HCT116 (cell line): ENCODE results near the gene ZBTB33. TPM values are rescaled to one million over a fixed set of nuclear protein-coding genes. Genes with fewer than 3 reads are reported as not detected.

ENCODE experiments used
- ATAC-seq: fragments of 200-7000 bp; cut with Tn5 transposase; 2 replicates; pipeline ENCODE4 v1.9.1; 2020; ENCODE audit warnings: mild to moderate bottlenecking, moderate library complexity
- BruUV-seq: library from RNA; stranded (reverse); fragments of 400-500 nt; replicated peaks from 2 replicates; lab custom pipeline; 2021; lab: Mats Ljungman, UMichigan
- CTCF ChIA-PET: fragments of 300-600 bp; sonication (Branson Sonifier 250); formaldehyde crosslinking; loops from one replicate; lab custom pipeline; 2021; ENCODE audit warnings: antibody characterized with exemption; lab: Charles Lee
- POLR2A ChIA-PET: fragments of 300-600, 350-600 bp; sonication (Branson Sonifier 250); formaldehyde crosslinking; loops from one replicate; lab custom pipeline; 2021; ENCODE audit warnings: antibody characterized with exemption; lab: Charles Lee
- RAD21 ChIA-PET, 2 experiments: fragments of 300-600 bp; sonication (Branson Sonifier 250); formaldehyde crosslinking; loops; one replicate each; lab custom pipeline; 2023; ENCODE audit warnings: low total read pairs in 2 of 2; ENCODE audit not compliant: uncharacterized antibody in 2 of 2, unreplicated experiment in 2 of 2, low non-redundant PET in 1 of 2; lab: Charles Lee
- DNase-seq: peaks from one replicate; pipeline ENCODE4 v3.0.0-alpha.2; 2010; ENCODE audit warnings: low read depth, low spot score
- H2AFZ ChIP-seq: fragments of 200-600 bp; shearing (Covaris generic), sonication (generic); 2 replicates; pipeline ENCODE4 v1.6.1; 2017; ENCODE audit warnings: low read depth, mixed run types, mixed read lengths, antibody characterized with exemption, low read length; ENCODE audit not compliant: poor library complexity, severe bottlenecking
- H3K27ac ChIP-seq: 2 replicates; pipeline ENCODE4 v1.5.1; 2012; ENCODE audit warnings: low read depth, low read length
- H3K27me3 ChIP-seq: fragments of 200-600 bp; sonication (generic); 2 replicates; pipeline ENCODE4 v1.6.1; 2016; ENCODE audit warnings: mixed run types, low read length, mixed read lengths; ENCODE audit not compliant: insufficient read depth
- H3K36me3 ChIP-seq, 2 experiments: fragments of 200-500 bp in 1 of 2; fragments of 200-600 bp in 1 of 2; sonication (Bioruptor generic) in 1 of 2; sonication (generic) in 1 of 2; 2 replicates each; pipeline versions ENCODE4 v1.5.1 to v1.6.1; 2014 to 2016; ENCODE audit warnings: low read length in 2 of 2, inconsistent platforms in 1 of 2, mixed read lengths in 1 of 2, mixed run types in 1 of 2; ENCODE audit not compliant: insufficient read depth in 2 of 2, control insufficient read depth in 1 of 2
- H3K4me1 ChIP-seq, 2 experiments: fragments of 200-600 bp in 1 of 2; sonication (generic) in 1 of 2; 2 replicates each; pipeline versions ENCODE4 v1.5.1 to v1.6.1; 2012 to 2017; ENCODE audit warnings: low read length in 2 of 2, inconsistent platforms in 1 of 2, mild to moderate bottlenecking in 1 of 2, mixed read lengths in 1 of 2, mixed run types in 1 of 2, moderate library complexity in 1 of 2; ENCODE audit not compliant: insufficient read depth in 2 of 2, control insufficient read depth in 1 of 2
- H3K4me2 ChIP-seq: fragments of 200-600 bp; sonication (generic); 2 replicates; pipeline ENCODE4 v1.6.1; 2017; ENCODE audit warnings: mixed run types, low read length, mixed read lengths
- H3K4me3 ChIP-seq, 2 experiments: fragments of 200-600 bp in 1 of 2; sonication (generic) in 1 of 2; replicated peaks in 1 of 2; 2 replicates each; pipeline ENCODE4 v1.5.1; 2011 to 2016; ENCODE audit warnings: low read length in 2 of 2, control low read depth in 1 of 2, low read depth in 1 of 2, mild to moderate bottlenecking in 1 of 2, mixed read lengths in 1 of 2, mixed run types in 1 of 2
- H3K79me2 ChIP-seq: fragments of 200-600 bp; sonication (generic); 2 replicates; pipeline ENCODE4 v1.6.1; 2017; ENCODE audit warnings: mild to moderate bottlenecking, mixed run types, low read length, moderate library complexity, mixed read lengths; ENCODE audit not compliant: insufficient read depth
- H3K9ac ChIP-seq: fragments of 200-600 bp; sonication (generic); 2 replicates; pipeline ENCODE4 v1.6.1; 2016; ENCODE audit warnings: low read length, mixed read lengths
- H3K9me2 ChIP-seq: fragments of 200-600 bp; sonication (generic), shearing (Covaris generic); 2 replicates; pipeline ENCODE4 v1.6.1; 2017; ENCODE audit warnings: mixed run types, mild to moderate bottlenecking, moderate library complexity; ENCODE audit not compliant: insufficient read depth
- H3K9me3 ChIP-seq, 2 experiments: fragments of 200-500 bp in 1 of 2; fragments of 200-600 bp in 1 of 2; sonication (Bioruptor generic) in 1 of 2; sonication (generic) in 1 of 2; 2 replicates each; pipeline ENCODE4 v1.6.1; 2014 to 2017; ENCODE audit warnings: low read length in 2 of 2, mixed read lengths in 2 of 2, inconsistent platforms in 1 of 2, low read depth in 1 of 2, mild to moderate bottlenecking in 1 of 2, mixed run types in 1 of 2, moderate library complexity in 1 of 2; ENCODE audit not compliant: control insufficient read depth in 1 of 2, insufficient read depth in 1 of 2
- H4K20me1 ChIP-seq: fragments of 200-600 bp; sonication (generic), shearing (Covaris generic); 2 replicates; pipeline ENCODE4 v1.6.1; 2017; ENCODE audit warnings: mixed run types, mild to moderate bottlenecking, moderate library complexity; ENCODE audit not compliant: insufficient read depth
- CBX3 ChIP-seq: IDR thresholded peaks from 2 replicates; pipeline ENCODE4 v1.6.1; 2012; ENCODE audit warnings: low read depth
- CEBPB ChIP-seq: IDR thresholded peaks from 2 replicates; pipeline ENCODE4 v1.6.1; 2012; ENCODE audit warnings: low read depth
- CTCF ChIP-seq, 3 experiments: fragments of 200-600 bp in 1 of 3; sonication (generic) in 1 of 3; IDR thresholded peaks in 2 of 3; conservative IDR thresholded peaks in 1 of 3; 2 replicates each; pipeline ENCODE4 v1.5.1; 2012 to 2017; ENCODE audit warnings: low read depth in 2 of 3, low read length in 2 of 3, antibody characterized with exemption in 1 of 3, borderline replicate concordance in 1 of 3, control low read depth in 1 of 3, mild to moderate bottlenecking in 1 of 3, mixed read lengths in 1 of 3, mixed run types in 1 of 3, moderate library complexity in 1 of 3; ENCODE audit not compliant: insufficient read depth in 1 of 3
- EGR1 ChIP-seq: IDR thresholded peaks from 2 replicates; pipeline ENCODE4 v1.6.1; 2012; ENCODE audit warnings: low read depth
- ELF1 ChIP-seq: IDR thresholded peaks from 2 replicates; pipeline ENCODE4 v1.6.1; 2012; ENCODE audit warnings: low read depth, borderline replicate concordance
- EZH2 ChIP-seq: fragments of 200-600 bp; sonication (generic); IDR thresholded peaks from 2 replicates; pipeline ENCODE4 v1.6.1; 2017; ENCODE audit warnings: antibody characterized with exemption, mixed run types
- EZH2phosphoT487 ChIP-seq: fragments of 200-600 bp; IDR thresholded peaks from 2 replicates; pipeline ENCODE4 v1.6.1; 2018; ENCODE audit warnings: antibody characterized with exemption, borderline replicate concordance
- FOSL1 ChIP-seq: IDR thresholded peaks from 2 replicates; pipeline ENCODE4 v1.6.1; 2012; ENCODE audit warnings: low read depth
- POLR2A ChIP-seq: IDR thresholded peaks from 2 replicates; pipeline ENCODE4 v1.7.0; 2011; ENCODE audit warnings: borderline replicate concordance; ENCODE audit not compliant: insufficient read depth, insufficient read length; ENCODE audit errors: extremely low read depth
- POLR2AphosphoS5 ChIP-seq: IDR thresholded peaks from 2 replicates; pipeline ENCODE4 v1.6.1; 2011; ENCODE audit warnings: mild to moderate bottlenecking, low read depth, low read length, moderate library complexity
- RAD21 ChIP-seq: IDR thresholded peaks from 2 replicates; pipeline ENCODE4 v1.6.1; 2012; ENCODE audit warnings: low read depth, mild to moderate bottlenecking
- REST ChIP-seq: IDR thresholded peaks from 2 replicates; pipeline ENCODE4 v1.6.1; 2012; ENCODE audit warnings: low read depth
- SIN3A ChIP-seq: IDR thresholded peaks from 2 replicates; pipeline ENCODE4 v1.6.1; 2012; ENCODE audit warnings: low read depth
- SRF ChIP-seq: IDR thresholded peaks from 2 replicates; pipeline ENCODE4 v1.6.1; 2012; ENCODE audit warnings: low read depth
- TCF7L2 ChIP-seq: IDR thresholded peaks from 2 replicates; pipeline ENCODE4 v1.7.0; 2011; ENCODE audit warnings: borderline replicate concordance, inconsistent platforms; ENCODE audit not compliant: insufficient read depth, insufficient read length; ENCODE audit errors: extremely low read depth
- YY1 ChIP-seq: IDR thresholded peaks from 2 replicates; pipeline ENCODE4 v1.6.1; 2011; ENCODE audit warnings: low read length, low read depth, moderate library complexity, mild to moderate bottlenecking; ENCODE audit not compliant: insufficient replicate concordance; ENCODE audit errors: extremely low read depth
- ZFX ChIP-seq: fragments of 450-650 bp; IDR thresholded peaks from 2 replicates; pipeline ENCODE4 v1.6.1; 2017
- ZNF274 ChIP-seq: fragments of 200-500 bp; sonication (Bioruptor generic); IDR thresholded peaks from 2 replicates; pipeline ENCODE4 v1.6.1; 2014; ENCODE audit warnings: mild to moderate bottlenecking, low read depth, low read length, inconsistent platforms
- intact Hi-C: fragments of 100-400 bp; cut with micrococcal nuclease; formaldehyde crosslinking; loops from 2 replicates; pipeline ENCODE4 v1.10.0; 2022
- total RNA-seq: library from RNA; stranded (reverse); gene quantifications from one replicate; pipeline ENCODE4 v1.2.1, GENCODE V29; 2021; ENCODE audit not compliant: unreplicated experiment
- TF ChIP-seq, protein P1 (sequence below): IDR thresholded peaks from 2 replicates; pipeline ENCODE4 v1.6.1; 2012

The ZBTB33 gene
- total RNA-seq, 1 experiment from 2014 or later = 12.3 TPM

GRCh38 chrX:120286733-120287512, 36.3 kb downstream of the ZBTB33 start (continued):
- TF ChIP-seq REST = no peak
- TF ChIP-seq YY1 = no peak
- TF ChIP-seq ZFX = no peak
- TF ChIP-seq SRF = no peak
- TF ChIP-seq, protein P1, sequence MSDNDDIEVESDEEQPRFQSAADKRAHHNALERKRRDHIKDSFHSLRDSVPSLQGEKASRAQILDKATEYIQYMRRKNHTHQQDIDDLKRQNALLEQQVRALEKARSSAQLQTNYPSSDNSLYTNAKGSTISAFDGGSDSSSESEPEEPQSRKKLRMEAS = no peak
- no peak for TF ChIP-seq CEBPB

DNA sequence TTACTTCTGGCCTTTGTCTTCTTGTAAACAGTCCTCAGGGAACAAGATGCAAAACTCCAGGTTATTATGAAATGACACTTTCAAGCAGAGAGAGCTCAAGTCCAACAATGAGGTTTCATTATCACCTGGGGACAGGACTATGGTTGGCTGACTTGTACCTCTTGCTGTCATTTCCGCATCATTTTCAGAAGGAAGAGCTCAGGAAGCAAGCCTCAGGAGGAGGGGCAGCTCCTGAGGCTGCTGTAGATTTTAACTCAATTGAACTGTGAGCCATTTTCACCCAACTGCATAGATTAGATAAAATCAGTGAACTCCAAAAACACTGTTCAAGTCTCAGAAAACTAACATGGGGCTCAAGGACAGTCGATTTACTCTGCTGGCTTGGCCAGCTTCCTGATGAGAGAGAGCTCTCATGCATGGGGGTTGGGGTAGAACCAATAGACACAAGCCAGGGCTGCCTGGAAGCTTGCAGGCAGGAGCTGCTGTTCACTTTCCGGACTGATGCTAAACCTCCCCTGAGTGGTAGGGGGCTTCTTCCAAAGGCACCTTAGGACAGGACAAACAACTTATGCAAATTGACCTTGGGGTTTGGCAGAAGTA, 37.0 kb downstream of the ZBTB33 start:
- BruUV-seq = no TSS peak
- no peak overlapping the region for H3K4me3 ChIP-seq
- no peak overlapping the region for H3K27ac ChIP-seq
- H2AFZ ChIP-seq = no peak overlapping the region
- POLR2A ChIA-PET = no interaction called here
- H3K4me1 ChIP-seq = no peaks in the 10 kb centered on the region
- no peaks in the 10 kb centered on the region for H3K79me2 ChIP-seq
- CTCF ChIA-PET = no interaction called here
- DNase-seq (no peak), ATAC-seq (no peak)
- H3K9me3 ChIP-seq = no peaks in the 10 kb centered on the region
- H4K20me1 ChIP-seq = no peaks in the 10 kb centered on the region
- no peaks in the 10 kb centered on the region for H3K36me3 ChIP-seq
- no peak overlapping the region for H3K9ac ChIP-seq
- intact Hi-C loops = no loop called here
- no peak overlapping the region for H3K4me2 ChIP-seq
- no peaks in the 10 kb centered on the region for H3K9me2 ChIP-seq
- RAD21 ChIA-PET = no interaction called here
- no peaks in the 10 kb centered on the region for H3K27me3 ChIP-seq
- TF ChIP-seq EZH2phosphoT487 = no peak
- TF ChIP-seq ELF1 = no peak
- no peak for TF ChIP-seq TCF7L2
- no peak for TF ChIP-seq FOSL1
- no peak for TF ChIP-seq CEBPB
- TF ChIP-seq POLR2AphosphoS5 = no peak
- TF ChIP-seq ZNF274 = no peak
- TF ChIP-seq POLR2A = no peak
- no peak for TF ChIP-seq EZH2
- no peak for TF ChIP-seq SIN3A
- TF ChIP-seq CBX3 = no peak
- TF ChIP-seq, protein P1 = no peak
- no peak for TF ChIP-seq RAD21
- no peak for TF ChIP-seq ZFX
- no peak for TF ChIP-seq EGR1
- TF ChIP-seq CTCF (IDR thresholded peaks at IDR 0.05 in 2 of 3, conservative IDR thresholded peaks at IDR 0.05 in 1 of 3; ENCODE audit: borderline replicate concordance in 1 of 3, insufficient read depth in 1 of 3, low read depth in 2 of 3, low read length in 2 of 3) = no peak
